Measurements from ENCODE around the gene KRTAP29-1. TPM values are rescaled to one million over a fixed set of nuclear protein-coding genes. Genes with fewer than 3 reads are reported as not detected.

KRTAP29-1 gene
- total and polyA plus RNA-seq, 12 donors: not detected

DNA sequence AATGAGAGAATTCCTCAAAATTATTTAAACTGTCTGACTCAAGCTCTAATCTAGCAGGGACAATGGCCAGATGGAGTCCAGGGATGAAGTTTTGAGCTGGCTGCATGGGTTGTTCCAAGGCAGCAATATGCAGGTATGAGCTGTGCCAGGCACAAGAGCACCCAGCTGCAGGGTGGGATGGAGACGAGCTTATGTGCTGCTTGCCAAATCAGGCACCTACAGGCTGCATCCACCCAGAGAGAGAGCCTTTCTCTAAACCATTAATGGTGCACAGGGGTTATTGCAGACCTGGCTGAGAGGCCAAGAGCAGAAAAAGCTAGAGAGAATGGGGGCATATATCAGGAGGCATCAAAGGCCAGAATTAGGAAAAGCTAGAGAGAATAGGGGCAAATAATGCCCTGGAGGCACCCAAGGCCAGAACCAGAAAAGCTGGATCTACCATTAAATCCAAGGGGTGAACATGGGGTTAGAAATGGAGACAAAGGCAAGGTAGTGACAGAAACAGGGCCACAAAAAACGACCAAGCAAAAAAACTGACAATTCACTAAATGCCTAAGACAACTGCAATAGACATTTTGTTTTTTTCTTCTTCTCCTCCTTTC lies 37.0 kb upstream of the KRTAP29-1 start:
- 57 to 66% (median 60%) methylated on average over 2 of the region's 2 CpGs for WGBS, 4 donors
- no peak for DNase-seq

DNA sequence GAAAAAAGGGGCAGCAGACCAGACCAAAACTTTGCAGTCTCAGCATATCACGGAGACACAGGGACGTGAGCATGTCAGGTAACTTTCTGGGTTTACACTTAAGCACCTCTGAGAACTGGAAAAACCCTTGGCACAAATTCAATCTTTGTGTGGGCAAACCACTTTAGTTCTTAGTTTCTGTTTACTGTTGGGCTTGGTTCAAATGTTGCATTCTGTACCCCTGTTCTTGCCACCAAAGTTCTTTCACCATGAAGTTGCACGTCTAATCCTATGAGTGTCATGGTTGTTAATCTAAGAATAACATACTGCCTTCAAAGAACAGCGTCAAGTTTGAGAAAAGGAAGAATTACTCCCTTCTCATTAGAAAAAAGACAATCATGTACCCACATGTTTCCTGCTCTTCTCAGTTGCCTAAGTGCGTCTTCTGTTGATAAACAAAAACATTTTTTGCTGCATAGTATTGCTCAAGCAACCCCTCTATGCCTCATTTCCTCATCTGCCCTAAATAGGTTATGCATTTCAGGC lies 36.4 kb upstream of the KRTAP29-1 start:
- no peak for TF ChIP-seq POLR2A (IDR thresholded peaks at IDR 0.05)
- TF ChIP-seq, protein P1, sequence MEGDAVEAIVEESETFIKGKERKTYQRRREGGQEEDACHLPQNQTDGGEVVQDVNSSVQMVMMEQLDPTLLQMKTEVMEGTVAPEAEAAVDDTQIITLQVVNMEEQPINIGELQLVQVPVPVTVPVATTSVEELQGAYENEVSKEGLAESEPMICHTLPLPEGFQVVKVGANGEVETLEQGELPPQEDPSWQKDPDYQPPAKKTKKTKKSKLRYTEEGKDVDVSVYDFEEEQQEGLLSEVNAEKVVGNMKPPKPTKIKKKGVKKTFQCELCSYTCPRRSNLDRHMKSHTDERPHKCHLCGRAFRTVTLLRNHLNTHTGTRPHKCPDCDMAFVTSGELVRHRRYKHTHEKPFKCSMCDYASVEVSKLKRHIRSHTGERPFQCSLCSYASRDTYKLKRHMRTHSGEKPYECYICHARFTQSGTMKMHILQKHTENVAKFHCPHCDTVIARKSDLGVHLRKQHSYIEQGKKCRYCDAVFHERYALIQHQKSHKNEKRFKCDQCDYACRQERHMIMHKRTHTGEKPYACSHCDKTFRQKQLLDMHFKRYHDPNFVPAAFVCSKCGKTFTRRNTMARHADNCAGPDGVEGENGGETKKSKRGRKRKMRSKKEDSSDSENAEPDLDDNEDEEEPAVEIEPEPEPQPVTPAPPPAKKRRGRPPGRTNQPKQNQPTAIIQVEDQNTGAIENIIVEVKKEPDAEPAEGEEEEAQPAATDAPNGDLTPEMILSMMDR (IDR thresholded peaks at IDR 0.05): no peak
- WGBS, 4 donors: 44 to 64% (median 56%) methylated on average over 5 of the region's 5 CpGs
- no peak overlapping the region for H3K27ac ChIP-seq
- H3K36me3 ChIP-seq (replicated peaks in 1 of 2): no peaks in the 10 kb centered on the region
- no peak for DNase-seq
- intact Hi-C loops (cut with DNase I): loop anchor here in 1 of 2 donors (10.0 kb wide), 1 partner anchor 384 kb away; no protein-coding TSS in a partner anchor
- H3K9me3 ChIP-seq (replicated peaks in 1 of 3): no peaks in the 10 kb centered on the region
- H3K27me3 ChIP-seq: no peaks in the 10 kb centered on the region
- H3K4me1 ChIP-seq (replicated peaks in 1 of 2): no peaks in the 10 kb centered on the region
- no peak overlapping the region for H3K4me3 ChIP-seq

More for the DNA sequence above, 37.0 kb upstream of the KRTAP29-1 start:
- H3K4me1 ChIP-seq (replicated peaks in 1 of 2): no peaks in the 10 kb centered on the region
- no peak overlapping the region for H3K4me3 ChIP-seq
- TF ChIP-seq, protein P1 (IDR thresholded peaks at IDR 0.05): no peak
- TF ChIP-seq POLR2A (IDR thresholded peaks at IDR 0.05): no peak
- no peak overlapping the region for H3K27ac ChIP-seq
- no peaks in the 10 kb centered on the region for H3K9me3 ChIP-seq (replicated peaks in 1 of 3)
- H3K27me3 ChIP-seq: no peaks in the 10 kb centered on the region
- intact Hi-C loops (cut with DNase I): loop anchor here in 1 of 2 donors (10.0 kb wide), 1 partner anchor 385 kb away; no protein-coding TSS in a partner anchor
- no peaks in the 10 kb centered on the region for H3K36me3 ChIP-seq (replicated peaks in 1 of 2)

DNA sequence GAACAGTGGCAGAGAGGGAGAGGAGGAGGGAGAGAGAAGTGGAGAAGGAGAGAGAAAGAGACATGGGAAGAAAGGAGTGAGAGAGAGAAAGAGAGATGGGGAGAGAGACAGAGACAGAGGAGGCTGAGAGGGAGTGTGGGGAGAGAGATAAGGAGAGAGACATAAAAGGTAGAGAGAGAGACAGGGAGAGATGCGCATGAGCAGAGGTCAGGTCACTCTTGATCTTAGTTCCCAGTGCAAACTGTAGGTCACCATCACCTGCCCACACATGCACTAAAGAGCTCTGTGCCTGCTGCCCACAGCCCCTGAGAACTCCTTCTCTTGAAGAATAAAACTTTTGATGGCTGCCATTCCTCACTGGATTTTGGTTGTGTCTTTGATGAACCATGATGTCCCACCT lies 33.1 kb upstream of the KRTAP29-1 start:
- Histone ChIP-seq H3K36me3 (replicated peaks in 1 of 2) (no peaks in the 10 kb centered on the region), H3K9me3 (replicated peaks in 1 of 3) (no peaks in the 10 kb centered on the region), H3K4me3 (no peak overlapping the region), H3K27me3 (no peaks in the 10 kb centered on the region), H3K27ac (no peak overlapping the region), H3K4me1 (replicated peaks in 1 of 2) (no peaks in the 10 kb centered on the region)
- 91 to 95% (median 94%) methylated on average over 1 of the region's 1 CpG for WGBS, 4 donors
- no peak for DNase-seq
- intact Hi-C loops (cut with DNase I): loop anchor here in 1 of 2 donors (10.0 kb wide), 1 partner anchor 381 kb away; no protein-coding TSS in a partner anchor
- TF ChIP-seq, protein P1 (IDR thresholded peaks at IDR 0.05): no peak

DNA sequence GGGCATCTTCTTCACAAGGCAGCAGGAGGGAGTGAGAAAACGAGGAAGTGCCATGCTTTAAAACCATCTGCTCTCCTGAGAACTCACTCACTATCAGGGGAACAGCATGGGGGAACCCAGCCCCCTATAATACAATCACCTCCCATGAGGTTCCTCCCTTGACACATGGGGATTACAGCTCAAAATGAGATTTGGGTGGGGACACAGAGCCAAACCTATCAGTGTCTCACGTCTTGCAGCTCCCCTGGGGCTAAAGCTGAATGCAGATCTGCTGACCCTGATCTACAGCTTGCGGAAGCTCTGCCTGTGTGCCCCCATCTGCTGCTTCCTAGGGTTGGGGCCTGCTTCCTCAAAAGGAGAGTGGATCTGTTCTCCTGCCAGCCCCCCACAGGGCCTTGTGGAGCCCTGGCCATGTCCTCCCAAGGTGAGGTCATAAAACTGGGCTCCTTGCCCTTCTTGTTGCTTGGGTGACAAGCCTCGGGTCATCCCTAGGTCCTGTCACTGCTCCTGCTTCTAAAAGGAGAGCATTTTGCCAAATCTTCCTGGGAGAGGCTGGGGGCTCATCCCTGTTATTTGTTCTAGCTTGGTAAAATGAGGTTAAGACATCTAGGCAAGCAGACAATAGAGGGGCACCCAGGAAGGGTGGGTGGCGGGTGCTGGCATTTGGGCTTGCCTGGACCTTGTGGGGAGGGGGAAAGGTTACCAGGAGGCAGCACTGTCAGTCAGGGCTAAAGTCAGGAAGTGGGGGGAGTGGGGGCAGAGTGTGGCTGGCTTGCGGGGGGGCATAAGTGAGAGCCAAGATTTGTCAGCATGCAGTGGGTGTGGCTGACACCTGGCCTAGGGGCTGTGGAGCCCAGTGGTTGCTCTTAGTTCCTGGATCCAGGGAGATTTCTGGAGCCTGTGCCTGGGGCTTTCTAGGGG lies 32.0 kb upstream of the KRTAP29-1 start:
- Histone ChIP-seq H3K4me1 (replicated peaks in 1 of 2) (no peaks in the 10 kb centered on the region), H3K9me3 (replicated peaks in 1 of 3) (no peaks in the 10 kb centered on the region), H3K36me3 (replicated peaks in 1 of 2) (no peaks in the 10 kb centered on the region), H3K27me3 (no peaks in the 10 kb centered on the region), H3K4me3 (no peak overlapping the region), H3K27ac (no peak overlapping the region)
- 70 to 80% (median 74%) methylated on average over 5 to 6 of the region's 6 CpGs for WGBS, 4 donors
- intact Hi-C loops (cut with DNase I): loop anchor here in 1 of 2 donors (10.0 kb wide), 1 partner anchor 380 kb away; no protein-coding TSS in a partner anchor
- TF ChIP-seq POLR2A (IDR thresholded peaks at IDR 0.05): no peak
- TF ChIP-seq, protein P1 (IDR thresholded peaks at IDR 0.05): no peak
- no peak for DNase-seq

All from adrenal gland (tissue), 12 donors.